Activated B cell treated with CpG ODN at 0.5 μM for 24 hours (primary cell): ENCODE measurements around the gene PPWD1. TPM values are rescaled to one million over a fixed set of nuclear protein-coding genes. Genes with fewer than 3 reads are reported as not detected.
"Not testable (repeated sequence)": the region's sequence is repeated elsewhere in the genome, so short reads cannot be mapped to it uniquely, and the experiment has no call there.

ENCODE experiments used
- ATAC-seq: fragments of 200-7000 bp; cut with Tn5 transposase; one replicate; pipeline ENCODE4 v1.10.0; 2021; ENCODE audit warnings: low read depth, mild to moderate bottlenecking, moderate library complexity
- CTCF ChIA-PET: fragments of 350-600 bp; sonication (Branson Sonifier 250); formaldehyde crosslinking; loops from one replicate; lab custom pipeline; 2021; ENCODE audit warnings: antibody characterized with exemption; lab: Charles Lee
- POLR2A ChIA-PET: fragments of 350-600 bp; sonication (Branson Sonifier 250); formaldehyde crosslinking; loops from one replicate; lab custom pipeline; 2021; ENCODE audit warnings: antibody characterized with exemption; lab: Charles Lee
- DNase-seq: peaks from one replicate; pipeline ENCODE4 v3.0.0; 2022
- H3K27ac Mint-ChIP-seq: one replicate; pipeline ENCODE4 v1.8.0; 2020; ENCODE audit warnings: mixed read lengths
- H3K27me3 Mint-ChIP-seq: one replicate; pipeline ENCODE4 v1.8.0; 2021; ENCODE audit warnings: mixed read lengths
- H3K36me3 Mint-ChIP-seq: one replicate; pipeline ENCODE4 v1.8.0; 2021; ENCODE audit warnings: low read depth, mixed read lengths
- H3K4me1 Mint-ChIP-seq: one replicate; pipeline ENCODE4 v1.8.0; 2021; ENCODE audit warnings: mixed read lengths
- H3K4me3 Mint-ChIP-seq: one replicate; pipeline ENCODE4 v1.8.0; 2020; ENCODE audit warnings: mild to moderate bottlenecking, mixed read lengths
- H3K9me3 Mint-ChIP-seq: one replicate; pipeline ENCODE4 v1.8.0; 2020; ENCODE audit warnings: mixed read lengths
- intact Hi-C: fragments of 100-400 bp; cut with micrococcal nuclease; formaldehyde crosslinking; loops from one replicate; pipeline ENCODE4 v1.15.1; 2024
- total RNA-seq: library from RNA; stranded (reverse); gene quantifications from 2 replicates; pipeline ENCODE4 v1.2.3, GENCODE V29; 2022
- TF ChIP-seq, protein P1 (sequence below): fragments of 200-600 bp; IDR thresholded peaks from one replicate; pipeline ENCODE4 v1.8.0; 2022; ENCODE audit warnings: antibody characterized with exemption, mild to moderate bottlenecking

The PPWD1 gene
- total RNA-seq, 1 donor from 2014 or later: 69.7 TPM

DNA sequence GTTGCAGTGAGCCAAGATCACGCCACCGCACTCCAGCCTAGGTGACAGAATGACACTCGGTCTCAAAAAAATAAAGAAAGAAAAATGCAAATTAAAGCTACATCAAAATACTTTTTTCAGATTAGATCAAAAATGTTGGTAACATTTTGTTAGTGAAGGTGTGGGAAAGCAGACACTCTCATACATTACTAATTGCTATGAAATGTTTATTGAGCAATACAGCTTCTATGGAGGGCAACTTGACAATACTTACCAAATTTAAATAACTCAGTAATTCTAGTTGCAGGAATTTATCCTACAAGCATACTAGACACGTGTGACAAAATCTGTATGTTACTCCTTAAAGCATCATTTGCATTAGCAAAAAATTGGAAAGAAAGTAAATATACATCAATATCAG is 56.9 kb downstream of the PPWD1 start:
- Mint-ChIP-seq H3K4me1 (peaks cover 35% of the 10 kb centered on the region), H3K4me3 (no peak overlapping the region), H3K9me3 (no peaks in the 10 kb centered on the region), H3K27ac (no peak overlapping the region), H3K36me3 (peaks cover 38% of the 10 kb centered on the region), H3K27me3 (no peaks in the 10 kb centered on the region)
- ChIA-PET CTCF (no interaction called here), POLR2A (interaction anchor here (0.7 kb wide), 1 partner anchor 57 kb away, joined by 3 read pairs; the partner anchor contains the start of genes CENPK and PPWD1)
- no peak for ATAC-seq
- TF ChIP-seq, protein P1, sequence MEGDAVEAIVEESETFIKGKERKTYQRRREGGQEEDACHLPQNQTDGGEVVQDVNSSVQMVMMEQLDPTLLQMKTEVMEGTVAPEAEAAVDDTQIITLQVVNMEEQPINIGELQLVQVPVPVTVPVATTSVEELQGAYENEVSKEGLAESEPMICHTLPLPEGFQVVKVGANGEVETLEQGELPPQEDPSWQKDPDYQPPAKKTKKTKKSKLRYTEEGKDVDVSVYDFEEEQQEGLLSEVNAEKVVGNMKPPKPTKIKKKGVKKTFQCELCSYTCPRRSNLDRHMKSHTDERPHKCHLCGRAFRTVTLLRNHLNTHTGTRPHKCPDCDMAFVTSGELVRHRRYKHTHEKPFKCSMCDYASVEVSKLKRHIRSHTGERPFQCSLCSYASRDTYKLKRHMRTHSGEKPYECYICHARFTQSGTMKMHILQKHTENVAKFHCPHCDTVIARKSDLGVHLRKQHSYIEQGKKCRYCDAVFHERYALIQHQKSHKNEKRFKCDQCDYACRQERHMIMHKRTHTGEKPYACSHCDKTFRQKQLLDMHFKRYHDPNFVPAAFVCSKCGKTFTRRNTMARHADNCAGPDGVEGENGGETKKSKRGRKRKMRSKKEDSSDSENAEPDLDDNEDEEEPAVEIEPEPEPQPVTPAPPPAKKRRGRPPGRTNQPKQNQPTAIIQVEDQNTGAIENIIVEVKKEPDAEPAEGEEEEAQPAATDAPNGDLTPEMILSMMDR: no peak
- intact Hi-C loops: loop anchor here (10.0 kb wide), 3 partner anchors 385 to 585 kb away; no protein-coding TSS in a partner anchor
- no peak for DNase-seq

DNA sequence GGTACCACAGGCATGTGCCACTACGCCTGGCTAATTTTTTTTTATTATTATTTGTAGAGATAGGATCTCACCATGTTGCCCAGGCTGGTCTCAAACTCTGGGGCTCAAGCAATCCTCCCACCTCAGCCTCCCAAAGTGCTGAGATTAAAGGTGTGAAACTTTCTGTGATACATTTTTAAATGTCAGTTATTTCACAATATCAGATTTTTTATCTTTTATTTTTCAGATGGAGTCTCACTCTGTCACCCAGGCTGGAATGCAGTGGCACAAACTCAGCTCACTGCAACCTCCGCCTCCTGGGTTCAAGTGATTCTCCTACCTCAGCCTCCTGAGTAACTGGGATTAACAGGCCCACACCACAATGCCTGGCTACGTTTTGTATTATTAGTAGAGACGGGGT is 58.9 kb downstream of the PPWD1 start:
- H3K4me3 Mint-ChIP-seq, CTCF ChIA-PET, DNase-seq, POLR2A ChIA-PET, H3K27ac Mint-ChIP-seq, ATAC-seq, H3K27me3 Mint-ChIP-seq, H3K9me3 Mint-ChIP-seq: not testable (repeated sequence)
- Mint-ChIP-seq H3K36me3 (peaks cover 30% of the 10 kb centered on the region), H3K4me1 (peaks cover 50% of the 10 kb centered on the region)
- intact Hi-C loops: loop anchor here (10.0 kb wide), 3 partner anchors 383 to 587 kb away; no protein-coding TSS in a partner anchor

DNA sequence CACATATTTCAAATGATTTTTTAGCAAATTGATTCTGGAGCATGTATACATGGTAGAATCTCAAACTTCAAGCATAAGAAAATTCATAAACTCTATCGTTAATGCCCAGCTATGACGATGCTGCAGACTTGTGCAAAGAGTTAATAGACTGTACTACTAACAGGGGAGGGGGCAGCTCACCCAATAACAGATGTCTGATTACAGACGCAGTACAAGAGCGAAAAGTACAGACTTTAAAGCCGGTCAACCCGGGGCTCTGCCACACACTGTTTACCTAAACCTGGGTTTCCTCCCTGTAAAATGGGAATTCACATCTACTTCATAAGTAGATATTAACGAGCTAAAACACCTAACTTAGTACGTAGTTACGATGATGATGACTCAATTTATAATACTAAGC is 60.4 kb downstream of the PPWD1 start:
- Mint-ChIP-seq H3K4me3 (peak overlapping the region; percentile 99), H3K4me1 (peaks cover 49% of the 10 kb centered on the region), H3K9me3 (no peaks in the 10 kb centered on the region), H3K27me3 (no peaks in the 10 kb centered on the region), H3K36me3 (peaks cover 25% of the 10 kb centered on the region), H3K27ac (peak overlapping the region; percentile 98)
- TF ChIP-seq, protein P1: no peak
- ChIA-PET POLR2A (interaction anchor here (0.6 to 1.6 kb wide), 5 partner anchors 17 to 521 kb away, joined by 3 to 24 read pairs (median 5); partner anchors contain the start of genes CENPK, NLN, PPWD1 and SGTB), CTCF (no interaction called here)
- ATAC-seq (no peak), DNase-seq (no peak)
- intact Hi-C loops: loop anchor here (10.0 kb wide), 3 partner anchors 381 to 589 kb away; no protein-coding TSS in a partner anchor

DNA sequence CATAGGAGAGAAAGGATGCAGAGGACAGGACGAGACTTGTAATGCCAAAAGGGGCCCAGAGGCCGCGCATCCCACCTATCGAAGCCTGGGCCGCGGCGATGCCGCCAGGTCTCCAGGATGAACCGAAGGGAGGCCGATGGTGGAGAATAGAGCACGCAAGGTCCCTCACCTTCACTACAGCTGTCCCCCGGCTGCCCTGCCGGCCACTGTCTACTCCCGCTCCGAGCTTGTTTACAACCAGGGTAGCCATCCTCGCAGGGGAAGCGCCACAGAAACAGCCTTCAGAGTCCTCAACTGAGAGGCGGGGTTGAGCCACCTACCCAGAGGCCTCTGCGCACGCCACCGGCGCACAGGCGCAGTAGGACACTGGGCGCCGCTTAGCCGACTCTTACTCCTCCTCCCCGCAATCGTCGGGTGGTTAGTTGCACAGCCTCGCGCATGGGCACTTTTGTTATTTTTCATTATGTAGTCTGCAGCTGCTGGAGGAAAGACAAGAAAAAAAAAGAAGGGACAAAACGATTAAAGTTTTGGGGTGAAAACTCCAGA is 61.0 kb downstream of the PPWD1 start, which contains the start of gene TRIM23:
Gene TRIM23 (minus strand): TSS at position 309 of the 546 bp plus-strand sequence. CDS start 59 bp downstream, at position 250.
- DNase-seq: peak; percentile 85
- peak; percentile 94 for ATAC-seq
- no peaks in the 10 kb centered on the region for H3K9me3 Mint-ChIP-seq
- POLR2A ChIA-PET: interaction anchor here (0.6 to 1.6 kb wide), 6 partner anchors 18 to 520 kb away, joined by 3 to 24 read pairs (median 4); partner anchors contain the start of genes CENPK, ERBIN, NLN and PPWD1
- CTCF ChIA-PET: no interaction called here
- peaks cover 23% of the 10 kb centered on the region for H3K36me3 Mint-ChIP-seq
- TF ChIP-seq, protein P1: no peak
- H3K27ac Mint-ChIP-seq: peak within 1 kb of the TSS; percentile 98
- intact Hi-C loops: loop anchor here (1.0 to 10.0 kb wide), 9 partner anchors 61 to 856 kb away; partner anchors contain the start of genes CENPK, CWC27, NLN and PPWD1
- peak within 1 kb of the TSS; percentile 99 for H3K4me3 Mint-ChIP-seq
- peaks cover 45% of the 10 kb centered on the region for H3K4me1 Mint-ChIP-seq
- H3K27me3 Mint-ChIP-seq: no peaks in the 10 kb centered on the region

DNA sequence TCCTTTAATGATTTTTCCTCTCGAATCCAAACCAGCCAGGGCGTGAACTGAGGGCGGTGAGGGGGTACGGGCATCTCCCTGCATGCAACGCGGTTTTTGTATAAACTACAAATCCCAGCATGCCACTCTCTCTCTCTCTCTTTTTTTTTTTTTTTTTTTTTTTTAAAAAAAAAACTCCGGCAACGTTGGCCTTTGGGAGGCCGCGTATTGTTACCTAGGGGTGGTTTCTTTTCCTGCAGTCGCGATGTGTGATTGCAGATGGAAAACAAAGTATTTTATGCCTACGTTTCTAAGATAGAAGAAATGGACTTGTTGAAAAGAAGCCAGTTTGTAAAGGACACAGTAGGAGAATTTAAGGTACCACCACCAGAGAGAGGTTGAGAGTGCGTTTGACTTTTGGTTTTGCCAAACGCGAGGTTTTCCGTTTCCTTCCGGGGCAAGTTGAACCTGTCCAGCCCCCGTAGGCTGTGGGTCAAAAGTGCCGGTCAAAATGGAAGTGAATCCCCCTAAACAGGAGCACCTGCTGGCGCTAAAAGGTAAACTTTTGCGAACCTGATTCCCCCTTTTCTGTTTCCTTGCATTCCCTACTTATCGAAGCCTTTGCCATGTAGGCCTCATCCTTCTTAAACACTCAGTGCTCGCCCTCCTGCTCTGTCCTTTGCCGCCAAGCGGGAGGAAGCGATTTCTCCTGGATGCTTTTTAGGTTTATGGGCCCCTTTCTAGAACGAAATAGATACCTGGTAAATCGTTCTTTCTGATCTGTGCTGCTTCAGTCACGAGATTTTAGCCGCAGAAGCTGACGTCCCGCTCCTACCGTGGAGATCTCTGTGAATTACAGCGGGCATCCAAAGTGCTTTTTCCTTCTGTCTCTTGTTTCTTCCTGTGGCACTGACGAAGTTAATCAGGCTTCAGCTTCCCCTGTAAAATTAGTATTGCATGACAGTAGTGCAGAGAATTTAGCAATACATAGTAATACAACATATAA is 61.8 kb downstream of the PPWD1 start, which contains the start of the genes SHLD3 and TRAPPC13:
Gene SHLD3 (plus strand): TSS at position 457 of the 985 bp plus-strand sequence. CDS start 4,561 bp downstream, outside the sequence.
Gene TRAPPC13 (plus strand): TSS at position 457 of the 985 bp plus-strand sequence. CDS start 34 bp downstream, at position 491.
- intact Hi-C loops: loop anchor here (1.0 to 10.0 kb wide), 9 partner anchors 62 to 857 kb away; partner anchors contain the start of genes CENPK, CWC27, NLN and PPWD1
- peaks cover 43% of the 10 kb centered on the region for H3K4me1 Mint-ChIP-seq
- H3K9me3 Mint-ChIP-seq: no peaks in the 10 kb centered on the region
- peak within 1 kb of the TSS; percentile 98 for H3K27ac Mint-ChIP-seq
- peak; percentile 58 for DNase-seq
- ChIA-PET POLR2A (interaction anchor here (1.1 to 1.6 kb wide), 5 partner anchors 18 to 520 kb away, joined by 3 to 24 read pairs (median 6); partner anchors contain the start of genes CENPK, ERBIN, PPWD1 and SREK1), CTCF (no interaction called here)
- H3K27me3 Mint-ChIP-seq: no peaks in the 10 kb centered on the region
- peak within 1 kb of the TSS; percentile 99 for H3K4me3 Mint-ChIP-seq
- peak; percentile 74 for ATAC-seq
- peaks cover 26% of the 10 kb centered on the region for H3K36me3 Mint-ChIP-seq
- TF ChIP-seq, protein P1: no peak
